HepG2 (cell line): ENCODE measurements around the gene GPR25. TPM values are rescaled to one million over a fixed set of nuclear protein-coding genes. Genes with fewer than 3 reads are reported as not detected.

Experiments
- ARNTL ChIP-seq: sonication (generic); formaldehyde crosslinking; IDR thresholded peaks from 2 replicates; pipeline ENCODE4 v1.4.0; 2020; ENCODE audit warnings: mild to moderate bottlenecking, missing genetic modification reagents
- BRCA1 ChIP-seq: sonication (generic); formaldehyde crosslinking; IDR thresholded peaks from 2 replicates; pipeline ENCODE4 v1.4.0; 2020; ENCODE audit warnings: missing genetic modification reagents
- CC2D1A ChIP-seq: sonication (generic); formaldehyde crosslinking; IDR thresholded peaks from 2 replicates; pipeline ENCODE4 v1.8.1; 2023; ENCODE audit warnings: mild to moderate bottlenecking, missing genetic modification reagents
- CHD2 ChIP-seq: IDR thresholded peaks from 2 replicates; pipeline ENCODE4 v1.6.1; 2011; ENCODE audit warnings: low read depth, low read length, improper control_type of control experiment
- EP300 ChIP-seq, 3 experiments: sonication (generic) in 1 of 3; formaldehyde crosslinking in 1 of 3; IDR thresholded peaks; 2 replicates each; pipeline versions ENCODE4 v1.5.1 to v1.6.1; 2011 to 2020; ENCODE audit warnings: low read depth in 2 of 3, low read length in 2 of 3, borderline replicate concordance in 1 of 3, improper control_type of control experiment in 1 of 3, mild to moderate bottlenecking in 1 of 3, missing genetic modification reagents in 1 of 3, moderate library complexity in 1 of 3
- FIP1L1 ChIP-seq: fragments of 200-400 bp; formaldehyde crosslinking; IDR thresholded peaks from 2 replicates; pipeline ENCODE4 v1.6.1; 2018; ENCODE audit warnings: low read depth, mild to moderate bottlenecking, low read length, moderate library complexity, borderline replicate concordance; ENCODE audit not compliant: insufficient read depth
- GZF1 ChIP-seq: sonication (generic); formaldehyde crosslinking; IDR thresholded peaks from 2 replicates; pipeline ENCODE4 v1.5.1; 2020; ENCODE audit warnings: mild to moderate bottlenecking, missing genetic modification reagents
- HNRNPUL1 ChIP-seq: fragments of 200-400 bp; formaldehyde crosslinking; IDR thresholded peaks from 2 replicates; pipeline ENCODE4 v1.6.1; 2017; ENCODE audit warnings: low read depth, mild to moderate bottlenecking, low read length, moderate library complexity
- NAIF1 ChIP-seq: sonication (generic); formaldehyde crosslinking; IDR thresholded peaks from 2 replicates; pipeline ENCODE4 v1.5.0; 2020; ENCODE audit warnings: mild to moderate bottlenecking, missing genetic modification reagents, borderline replicate concordance
- RBFOX2 ChIP-seq: fragments of 200-400 bp; formaldehyde crosslinking; IDR thresholded peaks from 2 replicates; pipeline ENCODE4 v1.6.1; 2017; ENCODE audit warnings: low read depth, mild to moderate bottlenecking, low read length
- RNF2 ChIP-seq: fragments of 450-650 bp; conservative IDR thresholded peaks from 2 replicates; pipeline ENCODE4 v1.6.1; 2016; ENCODE audit warnings: low read depth
- SNAPC2 ChIP-seq: sonication (generic); formaldehyde crosslinking; IDR thresholded peaks from 2 replicates; pipeline ENCODE4 v1.8.1; 2022; ENCODE audit warnings: mild to moderate bottlenecking, missing genetic modification reagents
- TCF12 ChIP-seq, 2 experiments: fragments of 450-650 bp in 1 of 2; sonication (generic) in 1 of 2; formaldehyde crosslinking in 1 of 2; IDR thresholded peaks; 2 replicates each; pipeline versions ENCODE4 v1.6.1 to v1.8.0; 2017 to 2022; ENCODE audit warnings: antibody characterized with exemption in 1 of 2, mild to moderate bottlenecking in 1 of 2, missing genetic modification reagents in 1 of 2, moderate library complexity in 1 of 2
- TMF1 ChIP-seq: sonication (generic); formaldehyde crosslinking; IDR thresholded peaks from 2 replicates; pipeline ENCODE4 v1.8.1; 2022; ENCODE audit warnings: low read depth, missing genetic modification reagents
- ZKSCAN8 ChIP-seq: IDR thresholded peaks from 2 replicates; pipeline ENCODE4 v1.6.1; 2016; ENCODE audit warnings: borderline replicate concordance, missing genetic modification reagents, missing compliant biosample characterization
- ZNF136 ChIP-seq: sonication (generic); formaldehyde crosslinking; IDR thresholded peaks from 2 replicates; pipeline ENCODE4 v1.8.1; 2022; ENCODE audit warnings: low read depth, mild to moderate bottlenecking, moderate library complexity, missing genetic modification reagents
- ZNF354B ChIP-seq: sonication (generic); formaldehyde crosslinking; IDR thresholded peaks from 2 replicates; pipeline ENCODE4 v1.8.0; 2022; ENCODE audit warnings: mild to moderate bottlenecking, missing genetic modification reagents
- ZNF441 ChIP-seq: sonication (generic); formaldehyde crosslinking; IDR thresholded peaks from 2 replicates; pipeline ENCODE4 v1.7.0; 2021; ENCODE audit warnings: missing genetic modification reagents, borderline replicate concordance
- ZNF549 ChIP-seq: sonication (generic); formaldehyde crosslinking; IDR thresholded peaks from 2 replicates; pipeline ENCODE4 v1.5.0; 2020; ENCODE audit warnings: missing genetic modification reagents
- ZNF572 ChIP-seq: sonication (generic); formaldehyde crosslinking; IDR thresholded peaks from 2 replicates; pipeline ENCODE4 v1.5.1; 2020; ENCODE audit warnings: mild to moderate bottlenecking, missing genetic modification reagents
- ZSCAN25 ChIP-seq: sonication (generic); formaldehyde crosslinking; IDR thresholded peaks from 2 replicates; pipeline ENCODE4 v1.8.0; 2022; ENCODE audit warnings: mild to moderate bottlenecking, missing genetic modification reagents
- polyA plus RNA-seq, 8 experiments: library from polyadenylated mRNA; depleted of rRNA in 3 of 8; stranded (reverse) in 7 of 8; unstranded in 1 of 8; fragments of >200 nt; fragmentation: Illumina TruSeq in 4 of 8; extraction: Trizol in 4 of 8; gene quantifications; 2 replicates each; pipeline versions ENCODE4 v1.2.1 to v1.2.3, GENCODE V29; 2011 to 2016; ENCODE audit warnings: low read depth in 4 of 8, missing spikeins in 1 of 8, mixed read lengths in 1 of 8; ENCODE audit not compliant: insufficient read depth in 1 of 8
- total RNA-seq, 5 experiments: library from RNA; depleted of rRNA; stranded (reverse); fragments of >200 nt; fragmentation: Illumina TruSeq; extraction: Trizol; gene quantifications; 2 replicates each; pipeline ENCODE4 v1.2.3, GENCODE V29; 2016; ENCODE audit warnings: low read depth in 1 of 5
- TF ChIP-seq, protein P1 (sequence below): sonication (generic); formaldehyde crosslinking; IDR thresholded peaks from 2 replicates; pipeline ENCODE4 v1.8.1; 2023; ENCODE audit warnings: mild to moderate bottlenecking, moderate library complexity, missing genetic modification reagents
- TF ChIP-seq, protein P2 (sequence below): sonication (generic); formaldehyde crosslinking; IDR thresholded peaks from 2 replicates; pipeline ENCODE4 v1.8.0; 2023; ENCODE audit warnings: mild to moderate bottlenecking, missing genetic modification reagents
- TF ChIP-seq, protein P3 (sequence below): sonication (generic); formaldehyde crosslinking; IDR thresholded peaks from 2 replicates; pipeline ENCODE4 v1.5.1; 2020; ENCODE audit warnings: mild to moderate bottlenecking, missing genetic modification reagents, borderline replicate concordance

GPR25 gene
- total and polyA plus RNA-seq, 2 of the 13 experiments (the other 11 are each of a cell fraction or from before 2014, with no cell fraction given) = not detected

DNA sequence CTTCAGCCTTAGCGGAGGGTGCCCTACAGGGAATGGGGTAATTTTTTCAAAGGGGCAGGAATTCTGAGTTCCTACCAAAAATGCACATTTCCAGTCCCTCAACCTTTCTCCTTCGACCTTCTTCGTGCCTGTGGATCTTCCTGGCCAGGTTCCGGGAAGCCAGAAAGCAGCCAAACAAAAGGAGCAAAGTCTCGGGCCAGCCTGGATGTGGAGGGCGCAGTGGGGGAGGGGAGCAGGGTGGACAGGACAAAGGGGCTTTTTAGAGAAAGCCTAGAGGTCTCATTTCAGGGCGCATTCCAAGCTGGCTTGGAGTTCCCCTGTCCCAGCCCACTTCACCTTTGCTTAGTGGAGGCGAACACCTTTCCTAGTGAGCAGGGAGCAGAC lies 19.0 kb downstream of the GPR25 start (continued):
- no peak for TF ChIP-seq ZNF354B (CRISPR knock-in tag)
- TF ChIP-seq FIP1L1 = 0 out of 2 replicates have a peak, but pooled peaks have one; percentile 1
- TF ChIP-seq ZNF549 (CRISPR knock-in tag) = no peak
- TF ChIP-seq NAIF1 (CRISPR knock-in tag) = peak; percentile 50; the same call in 1 of the 2 replicates
- no peak for TF ChIP-seq ZSCAN25
- TF ChIP-seq ZNF136 (CRISPR knock-in tag) = no peak
- no peak for TF ChIP-seq CHD2
- TF ChIP-seq TCF12 (IDR thresholded peaks at IDR 0.05) = no peak
- no peak for TF ChIP-seq TCF12 (CRISPR knock-in tag; IDR thresholded peaks at IDR 0.05)
- TF ChIP-seq, protein P1, sequence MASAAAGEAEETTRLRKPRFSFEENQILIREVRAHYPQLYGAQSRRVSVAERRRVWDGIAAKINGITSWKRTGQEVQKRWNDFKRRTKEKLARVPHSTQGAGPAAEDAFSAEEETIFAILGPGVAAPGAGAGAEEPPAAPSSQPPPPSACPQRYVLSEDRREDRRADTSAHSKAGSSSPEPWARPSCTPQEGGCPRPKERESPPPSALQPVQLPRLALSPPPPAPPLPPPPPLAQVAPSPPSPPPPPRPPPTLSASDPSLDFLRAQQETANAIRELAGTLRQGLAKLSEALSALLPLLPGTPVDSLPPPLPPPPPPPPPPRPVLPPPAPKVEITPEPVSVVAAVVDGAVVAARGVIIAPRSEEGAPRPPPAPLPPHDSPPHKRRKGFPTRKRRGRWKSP (CRISPR knock-in tag) = no peak; the same call in 1 of the 2 replicates
- TF ChIP-seq RBFOX2 = no peak
- TF ChIP-seq SNAPC2 (CRISPR knock-in tag) = no peak
- no peak for TF ChIP-seq ZNF441 (CRISPR knock-in tag)
- no peak for TF ChIP-seq TMF1 (CRISPR knock-in tag)
- TF ChIP-seq, protein P2, sequence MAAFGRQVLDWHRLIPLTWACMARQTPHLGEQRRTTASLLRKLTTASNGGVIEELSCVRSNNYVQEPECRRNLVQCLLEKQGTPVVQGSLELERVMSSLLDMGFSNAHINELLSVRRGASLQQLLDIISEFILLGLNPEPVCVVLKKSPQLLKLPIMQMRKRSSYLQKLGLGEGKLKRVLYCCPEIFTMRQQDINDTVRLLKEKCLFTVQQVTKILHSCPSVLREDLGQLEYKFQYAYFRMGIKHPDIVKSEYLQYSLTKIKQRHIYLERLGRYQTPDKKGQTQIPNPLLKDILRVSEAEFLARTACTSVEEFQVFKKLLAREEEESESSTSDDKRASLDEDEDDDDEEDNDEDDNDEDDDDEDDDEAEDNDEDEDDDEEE (CRISPR knock-in tag) = no peak
- TF ChIP-seq GZF1 (CRISPR knock-in tag) = no peak
- no peak for TF ChIP-seq ARNTL (CRISPR knock-in tag)
- no peak for TF ChIP-seq HNRNPUL1
- no peak for TF ChIP-seq ZKSCAN8 (CRISPR knock-in tag)
- TF ChIP-seq EP300 (IDR thresholded peaks at IDR 0.05; ENCODE audit: low read depth in 2 of 2, low read length in 2 of 2) = peak in 1 of 2 experiments; percentile 69; a peak in 1 of 4 replicates
- peak; percentile 79 for TF ChIP-seq EP300 (CRISPR knock-in tag; IDR thresholded peaks at IDR 0.05; ENCODE audit: borderline replicate concordance)
- TF ChIP-seq BRCA1 (CRISPR knock-in tag) = no peak
- TF ChIP-seq CC2D1A (CRISPR knock-in tag) = no peak
- no peak for TF ChIP-seq RNF2
- TF ChIP-seq, protein P3, sequence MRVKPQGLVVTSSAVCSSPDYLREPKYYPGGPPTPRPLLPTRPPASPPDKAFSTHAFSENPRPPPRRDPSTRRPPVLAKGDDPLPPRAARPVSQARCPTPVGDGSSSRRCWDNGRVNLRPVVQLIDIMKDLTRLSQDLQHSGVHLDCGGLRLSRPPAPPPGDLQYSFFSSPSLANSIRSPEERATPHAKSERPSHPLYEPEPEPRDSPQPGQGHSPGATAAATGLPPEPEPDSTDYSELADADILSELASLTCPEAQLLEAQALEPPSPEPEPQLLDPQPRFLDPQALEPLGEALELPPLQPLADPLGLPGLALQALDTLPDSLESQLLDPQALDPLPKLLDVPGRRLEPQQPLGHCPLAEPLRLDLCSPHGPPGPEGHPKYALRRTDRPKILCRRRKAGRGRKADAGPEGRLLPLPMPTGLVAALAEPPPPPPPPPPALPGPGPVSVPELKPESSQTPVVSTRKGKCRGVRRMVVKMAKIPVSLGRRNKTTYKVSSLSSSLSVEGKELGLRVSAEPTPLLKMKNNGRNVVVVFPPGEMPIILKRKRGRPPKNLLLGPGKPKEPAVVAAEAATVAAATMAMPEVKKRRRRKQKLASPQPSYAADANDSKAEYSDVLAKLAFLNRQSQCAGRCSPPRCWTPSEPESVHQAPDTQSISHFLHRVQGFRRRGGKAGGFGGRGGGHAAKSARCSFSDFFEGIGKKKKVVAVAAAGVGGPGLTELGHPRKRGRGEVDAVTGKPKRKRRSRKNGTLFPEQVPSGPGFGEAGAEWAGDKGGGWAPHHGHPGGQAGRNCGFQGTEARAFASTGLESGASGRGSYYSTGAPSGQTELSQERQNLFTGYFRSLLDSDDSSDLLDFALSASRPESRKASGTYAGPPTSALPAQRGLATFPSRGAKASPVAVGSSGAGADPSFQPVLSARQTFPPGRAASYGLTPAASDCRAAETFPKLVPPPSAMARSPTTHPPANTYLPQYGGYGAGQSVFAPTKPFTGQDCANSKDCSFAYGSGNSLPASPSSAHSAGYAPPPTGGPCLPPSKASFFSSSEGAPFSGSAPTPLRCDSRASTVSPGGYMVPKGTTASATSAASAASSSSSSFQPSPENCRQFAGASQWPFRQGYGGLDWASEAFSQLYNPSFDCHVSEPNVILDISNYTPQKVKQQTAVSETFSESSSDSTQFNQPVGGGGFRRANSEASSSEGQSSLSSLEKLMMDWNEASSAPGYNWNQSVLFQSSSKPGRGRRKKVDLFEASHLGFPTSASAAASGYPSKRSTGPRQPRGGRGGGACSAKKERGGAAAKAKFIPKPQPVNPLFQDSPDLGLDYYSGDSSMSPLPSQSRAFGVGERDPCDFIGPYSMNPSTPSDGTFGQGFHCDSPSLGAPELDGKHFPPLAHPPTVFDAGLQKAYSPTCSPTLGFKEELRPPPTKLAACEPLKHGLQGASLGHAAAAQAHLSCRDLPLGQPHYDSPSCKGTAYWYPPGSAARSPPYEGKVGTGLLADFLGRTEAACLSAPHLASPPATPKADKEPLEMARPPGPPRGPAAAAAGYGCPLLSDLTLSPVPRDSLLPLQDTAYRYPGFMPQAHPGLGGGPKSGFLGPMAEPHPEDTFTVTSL (CRISPR knock-in tag) = no peak
- TF ChIP-seq ZNF572 (CRISPR knock-in tag) = no peak
